HepG2 (cell line): ENCODE results near the gene SGMS1. TPM values are rescaled to one million over a fixed set of nuclear protein-coding genes. Genes with fewer than 3 reads are reported as not detected.

Source experiments
- FOSL2 ChIP-seq: sonication (generic); formaldehyde crosslinking; IDR thresholded peaks from 2 replicates; pipeline ENCODE4 v1.4.0; 2020; ENCODE audit warnings: missing genetic modification reagents
- HNF1A ChIP-seq, 2 experiments: sonication (generic) in 1 of 2; formaldehyde crosslinking in 1 of 2; IDR thresholded peaks; 2 replicates each; pipeline versions ENCODE4 v1.4.0 to v1.6.1; 2016 to 2020; ENCODE audit warnings: borderline replicate concordance in 1 of 2, low read depth in 1 of 2, mild to moderate bottlenecking in 1 of 2, missing genetic modification reagents in 1 of 2
- MYC ChIP-seq: sonication (generic); formaldehyde crosslinking; IDR thresholded peaks from 2 replicates; pipeline ENCODE4 v1.9.0; 2021; ENCODE audit warnings: missing genetic modification reagents, borderline replicate concordance
- TAF1 ChIP-seq: sonication (generic); formaldehyde crosslinking; IDR thresholded peaks from 2 replicates; pipeline ENCODE4 v1.4.0; 2020; ENCODE audit warnings: missing genetic modification reagents
- TRIM22 ChIP-seq: fragments of 450-650 bp; IDR thresholded peaks from 2 replicates; pipeline ENCODE4 v1.6.1; 2017
- UBTF ChIP-seq: sonication (generic); formaldehyde crosslinking; IDR thresholded peaks from 2 replicates; pipeline ENCODE4 v1.4.0; 2020; ENCODE audit warnings: mild to moderate bottlenecking, missing genetic modification reagents
- ZC3H13 ChIP-seq: sonication (generic); formaldehyde crosslinking; IDR thresholded peaks from 2 replicates; pipeline ENCODE4 v1.8.1; 2023; ENCODE audit warnings: mild to moderate bottlenecking, missing genetic modification reagents, moderate library complexity
- ZNF335 ChIP-seq: sonication (generic); formaldehyde crosslinking; IDR thresholded peaks from 2 replicates; pipeline ENCODE4 v1.4.0; 2020; ENCODE audit warnings: missing genetic modification reagents
- ZNF382 ChIP-seq: sonication (generic); formaldehyde crosslinking; IDR thresholded peaks from 2 replicates; pipeline ENCODE4 v1.5.0; 2020; ENCODE audit warnings: missing genetic modification reagents, mild to moderate bottlenecking, borderline replicate concordance
- ZNF549 ChIP-seq: sonication (generic); formaldehyde crosslinking; IDR thresholded peaks from 2 replicates; pipeline ENCODE4 v1.5.0; 2020; ENCODE audit warnings: missing genetic modification reagents
- polyA plus RNA-seq, 8 experiments: library from polyadenylated mRNA; depleted of rRNA in 3 of 8; stranded (reverse) in 7 of 8; unstranded in 1 of 8; fragments of >200 nt; fragmentation: Illumina TruSeq in 4 of 8; extraction: Trizol in 4 of 8; gene quantifications; 2 replicates each; pipeline versions ENCODE4 v1.2.1 to v1.2.3, GENCODE V29; 2011 to 2016; ENCODE audit warnings: low read depth in 4 of 8, missing spikeins in 1 of 8, mixed read lengths in 1 of 8; ENCODE audit not compliant: insufficient read depth in 1 of 8
- total RNA-seq, 5 experiments: library from RNA; depleted of rRNA; stranded (reverse); fragments of >200 nt; fragmentation: Illumina TruSeq; extraction: Trizol; gene quantifications; 2 replicates each; pipeline ENCODE4 v1.2.3, GENCODE V29; 2016; ENCODE audit warnings: low read depth in 1 of 5
- TF ChIP-seq, protein P1 (sequence below): sonication (generic); formaldehyde crosslinking; IDR thresholded peaks from 2 replicates; pipeline ENCODE4 v1.4.0; 2020; ENCODE audit warnings: mild to moderate bottlenecking, missing genetic modification reagents
- TF ChIP-seq, protein P2 (sequence below): sonication (generic); IDR thresholded peaks from 2 replicates; pipeline ENCODE4 v1.6.1; 2016; ENCODE audit warnings: low read depth, borderline replicate concordance
- TF ChIP-seq, protein P3 (sequence below): IDR thresholded peaks from 2 replicates; pipeline ENCODE4 v1.6.1; 2016; ENCODE audit warnings: missing compliant biosample characterization, missing genetic modification reagents, borderline replicate concordance

SGMS1 gene
- total and polyA plus RNA-seq, 2 of the 13 experiments (the other 11 are each of a cell fraction or from before 2014, with no cell fraction given), result 6.5 to 15.1 TPM

DNA sequence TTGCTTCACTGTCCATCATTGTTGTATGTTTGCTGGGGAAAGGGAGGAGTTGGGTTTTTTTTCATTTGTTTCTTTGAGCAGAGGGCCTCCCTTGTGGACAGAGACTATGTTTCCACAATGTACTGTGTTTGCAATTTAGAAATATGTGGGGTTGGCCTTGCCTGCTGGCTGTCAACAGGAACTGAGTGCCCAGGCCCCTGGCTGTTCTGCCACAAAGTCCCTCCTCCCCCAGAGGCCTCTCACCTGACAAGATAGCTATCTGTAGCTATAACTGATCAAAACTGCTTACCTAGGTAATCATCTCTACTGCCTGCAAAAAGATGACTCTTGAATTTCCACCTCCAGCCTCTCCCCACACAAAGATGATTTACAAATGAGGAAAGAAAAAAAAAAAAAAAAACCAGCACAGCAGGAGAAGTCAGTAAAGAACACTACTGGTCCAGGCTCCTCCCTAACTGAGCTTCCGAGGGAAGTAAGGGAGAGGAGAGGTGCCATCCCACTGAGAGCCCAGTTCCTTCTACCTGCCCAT is 121.8 kb downstream of the SGMS1 start (continued):
- no peak for TF ChIP-seq UBTF (CRISPR knock-in tag)
- TF ChIP-seq ZC3H13 (CRISPR knock-in tag), result no peak
- TF ChIP-seq, protein P1, sequence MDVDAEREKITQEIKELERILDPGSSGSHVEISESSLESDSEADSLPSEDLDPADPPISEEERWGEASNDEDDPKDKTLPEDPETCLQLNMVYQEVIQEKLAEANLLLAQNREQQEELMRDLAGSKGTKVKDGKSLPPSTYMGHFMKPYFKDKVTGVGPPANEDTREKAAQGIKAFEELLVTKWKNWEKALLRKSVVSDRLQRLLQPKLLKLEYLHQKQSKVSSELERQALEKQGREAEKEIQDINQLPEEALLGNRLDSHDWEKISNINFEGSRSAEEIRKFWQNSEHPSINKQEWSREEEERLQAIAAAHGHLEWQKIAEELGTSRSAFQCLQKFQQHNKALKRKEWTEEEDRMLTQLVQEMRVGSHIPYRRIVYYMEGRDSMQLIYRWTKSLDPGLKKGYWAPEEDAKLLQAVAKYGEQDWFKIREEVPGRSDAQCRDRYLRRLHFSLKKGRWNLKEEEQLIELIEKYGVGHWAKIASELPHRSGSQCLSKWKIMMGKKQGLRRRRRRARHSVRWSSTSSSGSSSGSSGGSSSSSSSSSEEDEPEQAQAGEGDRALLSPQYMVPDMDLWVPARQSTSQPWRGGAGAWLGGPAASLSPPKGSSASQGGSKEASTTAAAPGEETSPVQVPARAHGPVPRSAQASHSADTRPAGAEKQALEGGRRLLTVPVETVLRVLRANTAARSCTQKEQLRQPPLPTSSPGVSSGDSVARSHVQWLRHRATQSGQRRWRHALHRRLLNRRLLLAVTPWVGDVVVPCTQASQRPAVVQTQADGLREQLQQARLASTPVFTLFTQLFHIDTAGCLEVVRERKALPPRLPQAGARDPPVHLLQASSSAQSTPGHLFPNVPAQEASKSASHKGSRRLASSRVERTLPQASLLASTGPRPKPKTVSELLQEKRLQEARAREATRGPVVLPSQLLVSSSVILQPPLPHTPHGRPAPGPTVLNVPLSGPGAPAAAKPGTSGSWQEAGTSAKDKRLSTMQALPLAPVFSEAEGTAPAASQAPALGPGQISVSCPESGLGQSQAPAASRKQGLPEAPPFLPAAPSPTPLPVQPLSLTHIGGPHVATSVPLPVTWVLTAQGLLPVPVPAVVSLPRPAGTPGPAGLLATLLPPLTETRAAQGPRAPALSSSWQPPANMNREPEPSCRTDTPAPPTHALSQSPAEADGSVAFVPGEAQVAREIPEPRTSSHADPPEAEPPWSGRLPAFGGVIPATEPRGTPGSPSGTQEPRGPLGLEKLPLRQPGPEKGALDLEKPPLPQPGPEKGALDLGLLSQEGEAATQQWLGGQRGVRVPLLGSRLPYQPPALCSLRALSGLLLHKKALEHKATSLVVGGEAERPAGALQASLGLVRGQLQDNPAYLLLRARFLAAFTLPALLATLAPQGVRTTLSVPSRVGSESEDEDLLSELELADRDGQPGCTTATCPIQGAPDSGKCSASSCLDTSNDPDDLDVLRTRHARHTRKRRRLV (CRISPR knock-in tag), result no peak
- TF ChIP-seq, protein P2, sequence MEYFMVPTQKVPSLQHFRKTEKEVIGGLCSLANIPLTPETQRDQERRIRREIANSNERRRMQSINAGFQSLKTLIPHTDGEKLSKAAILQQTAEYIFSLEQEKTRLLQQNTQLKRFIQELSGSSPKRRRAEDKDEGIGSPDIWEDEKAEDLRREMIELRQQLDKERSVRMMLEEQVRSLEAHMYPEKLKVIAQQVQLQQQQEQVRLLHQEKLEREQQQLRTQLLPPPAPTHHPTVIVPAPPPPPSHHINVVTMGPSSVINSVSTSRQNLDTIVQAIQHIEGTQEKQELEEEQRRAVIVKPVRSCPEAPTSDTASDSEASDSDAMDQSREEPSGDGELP, result peak; percentile 79; the same call in 1 of the 2 replicates
- 0 out of 2 replicates have a peak, but pooled peaks have one; percentile 33 for TF ChIP-seq HNF1A (IDR thresholded peaks at IDR 0.05; ENCODE audit: low read depth)
- TF ChIP-seq HNF1A (CRISPR knock-in tag; IDR thresholded peaks at IDR 0.05; ENCODE audit: borderline replicate concordance), result no peak
- no peak for TF ChIP-seq TAF1 (CRISPR knock-in tag)
- TF ChIP-seq ZNF549 (CRISPR knock-in tag), result no peak
- TF ChIP-seq MYC (CRISPR knock-in tag), result no peak
- TF ChIP-seq FOSL2 (CRISPR knock-in tag), result peak; percentile 59
- no peak for TF ChIP-seq ZNF382 (CRISPR knock-in tag)
- 0 out of 2 replicates have a peak, but pooled peaks have one; percentile 38 for TF ChIP-seq ZNF335 (CRISPR knock-in tag)
- no peak for TF ChIP-seq TRIM22
- TF ChIP-seq, protein P3, sequence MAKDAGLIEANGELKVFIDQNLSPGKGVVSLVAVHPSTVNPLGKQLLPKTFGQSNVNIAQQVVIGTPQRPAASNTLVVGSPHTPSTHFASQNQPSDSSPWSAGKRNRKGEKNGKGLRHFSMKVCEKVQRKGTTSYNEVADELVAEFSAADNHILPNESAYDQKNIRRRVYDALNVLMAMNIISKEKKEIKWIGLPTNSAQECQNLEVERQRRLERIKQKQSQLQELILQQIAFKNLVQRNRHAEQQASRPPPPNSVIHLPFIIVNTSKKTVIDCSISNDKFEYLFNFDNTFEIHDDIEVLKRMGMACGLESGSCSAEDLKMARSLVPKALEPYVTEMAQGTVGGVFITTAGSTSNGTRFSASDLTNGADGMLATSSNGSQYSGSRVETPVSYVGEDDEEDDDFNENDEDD (CRISPR knock-in tag), result no peak
